Activated CD4-positive, alpha-beta T cell treated with anti-CD3 and anti-CD28 coated beads, Interleukin-2, Interleukin-6, amounts not matched to agents 100 ng/mL and 50 ng/mL, durations not matched to agents 16 hours and 8 hours (primary cell): ENCODE data around the gene GRM8.
A peak's percentile ranks its signal among the peaks of the same experiment; 100 is the strongest.
"Not testable (repeated sequence)": the region's sequence is repeated elsewhere in the genome, so short reads cannot be mapped to it uniquely, and the experiment has no call there.

ENCODE experiments used
- DNase-seq: peaks from one replicate; pipeline ENCODE4 v3.0.0-alpha.2; 2020

The GRM8 gene

GRCh38 chr7:126702242-126703016, 550.3 kb downstream of the GRM8 start:
- no peak for DNase-seq

- DNase-seq, result peak; percentile 93
These were observed 551.7 kb downstream of the GRM8 start for GRCh38 chr7:126700807-126701604.

GRCh38 chr7:126699707-126700106, 553.0 kb downstream of the GRM8 start:
- no peak for DNase-seq

GRCh38 chr7:126698909-126699308, 553.8 kb downstream of the GRM8 start:
- no peak for DNase-seq

- no peak for DNase-seq
These were observed 554.3 kb downstream of the GRM8 start for GRCh38 chr7:126698446-126698845.

GRCh38 chr7:126696256-126697038, 556.3 kb downstream of the GRM8 start:
- no peak for DNase-seq

GRCh38 chr7:126690848-126691751, 561.6 kb downstream of the GRM8 start:
- no peak for DNase-seq

GRCh38 chr7:126690104-126690503, 562.6 kb downstream of the GRM8 start:
- DNase-seq, result no peak

GRCh38 chr7:126689037-126689436, 563.7 kb downstream of the GRM8 start:
- no peak for DNase-seq

- DNase-seq, result no peak
These were observed 566.3 kb downstream of the GRM8 start for GRCh38 chr7:126686474-126686873.

- DNase-seq, result no peak
These were observed 567.1 kb downstream of the GRM8 start for GRCh38 chr7:126685596-126685995.

- DNase-seq, result no peak
These were observed 567.6 kb downstream of the GRM8 start for GRCh38 chr7:126685018-126685573.

- no peak for DNase-seq
These were observed 570.6 kb downstream of the GRM8 start for GRCh38 chr7:126682176-126682575.

GRCh38 chr7:126668762-126669161, 584.0 kb downstream of the GRM8 start:
- not testable (repeated sequence) for DNase-seq

GRCh38 chr7:126668367-126668752, 584.4 kb downstream of the GRM8 start:
- DNase-seq, result no peak

- no peak for DNase-seq
These were observed 584.9 kb downstream of the GRM8 start for GRCh38 chr7:126667742-126668366.

- DNase-seq, result no peak
These were observed 589.9 kb downstream of the GRM8 start for GRCh38 chr7:126662856-126663255.

- no peak for DNase-seq
These were observed 593.6 kb downstream of the GRM8 start for GRCh38 chr7:126659124-126659523.

GRCh38 chr7:126658684-126659083, 594.1 kb downstream of the GRM8 start:
- no peak for DNase-seq

- no peak for DNase-seq
These were observed 595.0 kb downstream of the GRM8 start for GRCh38 chr7:126657599-126658358.

- DNase-seq, result no peak
These were observed 595.6 kb downstream of the GRM8 start for GRCh38 chr7:126657137-126657536.
